ENCODE data around the gene MYH15. TPM values are rescaled to one million over a fixed set of nuclear protein-coding genes. Genes with fewer than 3 reads are reported as not detected.

Gene MYH15
- total RNA-seq, 1 donor from 2014 or later, result 0.13 TPM

Other genes with a start within 250 kb of the MYH15 start
- gene HHLA2, start 214.0 kb downstream of the MYH15 start, total RNA-seq, result not detected
- 1.5 TPM for gene CIP2A, start 78.8 kb upstream of the MYH15 start, total RNA-seq
- gene DZIP3, start 79.1 kb upstream of the MYH15 start, total RNA-seq, result 14.3 TPM
- not detected for gene RETNLB, start 246.8 kb upstream of the MYH15 start, total RNA-seq

Data from Right ventricle myocardium superior (tissue), 1 donor.